K562 (cell line): Measurements from ENCODE around the gene ERC2.

Experiments
- CHD2 ChIP-seq: IDR thresholded peaks from 2 replicates; pipeline ENCODE4 v1.6.1; 2011; ENCODE audit warnings: low read depth, low read length
- GABPA ChIP-seq: fragments of 200-800 bp; sonication (Bioruptor generic); conservative IDR thresholded peaks from 2 replicates; pipeline ENCODE4 v1.6.1; 2016; ENCODE audit warnings: low read depth, missing genetic modification characterization, missing compliant biosample characterization
- NFATC3 ChIP-seq: fragments of 450-650 bp; IDR thresholded peaks from 2 replicates; pipeline ENCODE4 v1.6.1; 2017; ENCODE audit warnings: mild to moderate bottlenecking
- NFIX ChIP-seq: fragments of 250-450 bp; sonication (Bioruptor Pico); IDR thresholded peaks from 2 replicates; pipeline ENCODE4 v1.4.0; 2020; ENCODE audit warnings: low read depth, mild to moderate bottlenecking, moderate library complexity
- ZBTB8A ChIP-seq: fragments of 450-650 bp; IDR thresholded peaks from 2 replicates; pipeline ENCODE4 v1.6.1; 2018; ENCODE audit warnings: mild to moderate bottlenecking, moderate library complexity; ENCODE audit not compliant: partially characterized antibody
- ZNF140 ChIP-seq: fragments of 250-450 bp; sonication (Bioruptor Pico); IDR thresholded peaks from 2 replicates; pipeline ENCODE4 v1.8.0; 2021; ENCODE audit warnings: moderate library complexity, mild to moderate bottlenecking, inconsistent platforms
- ZNF263 ChIP-seq: sonication (generic); formaldehyde crosslinking; IDR thresholded peaks from 2 replicates; pipeline ENCODE4 v1.8.0; 2022; ENCODE audit warnings: mild to moderate bottlenecking, missing genetic modification reagents, borderline replicate concordance
- TF ChIP-seq, protein P1 (sequence below), 3 experiments: IDR thresholded peaks in 2 of 3; conservative IDR thresholded peaks in 1 of 3; 2 replicates each; pipeline ENCODE4 v1.5.1; 2011 to 2012; ENCODE audit warnings: low read length in 3 of 3, mild to moderate bottlenecking in 3 of 3, control low read depth in 2 of 3, improper control_type of control experiment in 1 of 3, inconsistent platforms in 1 of 3, low read depth in 1 of 3, mixed read lengths in 1 of 3, moderate library complexity in 1 of 3; ENCODE audit not compliant: insufficient read depth in 2 of 3

DNA sequence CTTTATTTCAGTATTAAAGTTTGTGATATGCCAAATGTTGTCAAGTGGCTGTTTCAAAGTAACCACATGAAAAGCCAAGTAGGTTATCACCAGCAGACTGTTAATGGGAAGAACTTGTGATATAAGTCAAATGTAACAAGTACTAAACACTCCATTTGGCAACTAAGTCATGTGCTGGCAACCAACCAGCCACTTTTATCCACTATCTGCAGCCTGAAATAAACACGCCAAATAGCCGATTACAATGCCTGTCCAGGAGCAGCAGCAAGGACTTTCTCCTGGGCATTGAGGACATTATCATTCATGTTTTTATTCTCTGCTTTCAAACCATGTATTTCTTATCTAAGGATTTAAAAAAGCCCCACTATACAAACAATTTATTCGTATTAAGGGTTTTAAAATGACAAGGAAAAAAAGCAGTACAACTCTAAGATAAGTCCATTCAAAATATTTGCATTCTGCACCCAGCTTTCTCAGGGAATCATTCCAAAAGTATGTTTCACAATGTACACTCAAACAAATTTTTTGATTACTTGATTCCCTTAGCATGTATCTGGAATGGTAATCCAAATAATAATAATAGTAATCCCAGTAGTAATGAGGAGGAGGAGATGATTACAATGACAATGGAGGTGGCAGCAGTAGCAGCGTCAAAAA, 448.6 kb downstream of the ERC2 start:
- TF ChIP-seq NFATC3 = no peak
- TF ChIP-seq, protein P1, sequence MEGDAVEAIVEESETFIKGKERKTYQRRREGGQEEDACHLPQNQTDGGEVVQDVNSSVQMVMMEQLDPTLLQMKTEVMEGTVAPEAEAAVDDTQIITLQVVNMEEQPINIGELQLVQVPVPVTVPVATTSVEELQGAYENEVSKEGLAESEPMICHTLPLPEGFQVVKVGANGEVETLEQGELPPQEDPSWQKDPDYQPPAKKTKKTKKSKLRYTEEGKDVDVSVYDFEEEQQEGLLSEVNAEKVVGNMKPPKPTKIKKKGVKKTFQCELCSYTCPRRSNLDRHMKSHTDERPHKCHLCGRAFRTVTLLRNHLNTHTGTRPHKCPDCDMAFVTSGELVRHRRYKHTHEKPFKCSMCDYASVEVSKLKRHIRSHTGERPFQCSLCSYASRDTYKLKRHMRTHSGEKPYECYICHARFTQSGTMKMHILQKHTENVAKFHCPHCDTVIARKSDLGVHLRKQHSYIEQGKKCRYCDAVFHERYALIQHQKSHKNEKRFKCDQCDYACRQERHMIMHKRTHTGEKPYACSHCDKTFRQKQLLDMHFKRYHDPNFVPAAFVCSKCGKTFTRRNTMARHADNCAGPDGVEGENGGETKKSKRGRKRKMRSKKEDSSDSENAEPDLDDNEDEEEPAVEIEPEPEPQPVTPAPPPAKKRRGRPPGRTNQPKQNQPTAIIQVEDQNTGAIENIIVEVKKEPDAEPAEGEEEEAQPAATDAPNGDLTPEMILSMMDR (IDR thresholded peaks at IDR 0.05 in 2 of 3, conservative IDR thresholded peaks at IDR 0.05 in 1 of 3; ENCODE audit: insufficient read depth in 2 of 3, low read depth in 1 of 3, low read length in 3 of 3) = no peak
- TF ChIP-seq ZNF140 (CRISPR knock-in tag) = no peak
- no peak for TF ChIP-seq NFIX (CRISPR knock-in tag)
- no peak for TF ChIP-seq ZBTB8A
- TF ChIP-seq GABPA (tag) = no peak
- no peak for TF ChIP-seq ZNF263 (CRISPR knock-in tag)
- TF ChIP-seq CHD2 = no peak
